GM12878 (cell line): Measurements from ENCODE around the gene LUZP2.

Experiments used
- CBFB ChIP-seq: IDR thresholded peaks from 2 replicates; pipeline ENCODE4 v1.6.1; 2016; ENCODE audit warnings: antibody characterized with exemption, low read depth
- CHD2 ChIP-seq: IDR thresholded peaks from 2 replicates; pipeline ENCODE4 v1.6.1; 2011; ENCODE audit warnings: low read depth, low read length, improper control_type of control experiment, borderline replicate concordance
- CREM ChIP-seq: IDR thresholded peaks from 2 replicates; pipeline ENCODE4 v1.6.1; 2014; ENCODE audit warnings: antibody characterized with exemption, low read depth
- CTCF ChIP-seq, 3 experiments: IDR thresholded peaks in 2 of 3; conservative IDR thresholded peaks in 1 of 3; 2 replicates each; pipeline ENCODE4 v1.5.1; 2011; ENCODE audit warnings: low read depth in 3 of 3, low read length in 3 of 3, mild to moderate bottlenecking in 3 of 3, control low read depth in 2 of 3, moderate library complexity in 2 of 3, inconsistent platforms in 1 of 3, mixed read lengths in 1 of 3; ENCODE audit not compliant: control insufficient read depth in 2 of 3, insufficient read depth in 1 of 3; ENCODE audit errors: extremely low read depth in 1 of 3
- JUNB ChIP-seq: IDR thresholded peaks from 2 replicates; pipeline ENCODE4 v1.6.1; 2016; ENCODE audit warnings: antibody characterized with exemption, mild to moderate bottlenecking
- POLR2A ChIP-seq: IDR thresholded peaks from 2 replicates; pipeline ENCODE4 v1.6.1; 2011; ENCODE audit warnings: low read depth, mild to moderate bottlenecking, low read length
- POLR2AphosphoS2 ChIP-seq: IDR thresholded peaks from 2 replicates; pipeline ENCODE4 v1.6.1; 2011; ENCODE audit warnings: low read depth, mild to moderate bottlenecking, low read length, improper control_type of control experiment, moderate library complexity
- POLR2AphosphoS5 ChIP-seq: IDR thresholded peaks from 2 replicates; pipeline ENCODE4 v1.6.1; 2011; ENCODE audit warnings: mild to moderate bottlenecking, low read length, inconsistent platforms
- SMC3 ChIP-seq: IDR thresholded peaks from 2 replicates; pipeline ENCODE4 v1.6.1; 2011; ENCODE audit warnings: low read length, improper control_type of control experiment, borderline replicate concordance
- ZNF274 ChIP-seq: IDR thresholded peaks from one replicate; pipeline ENCODE4 v1.8.0; 2011; ENCODE audit not compliant: insufficient read length, insufficient read depth
- TF ChIP-seq, protein P1 (sequence below): IDR thresholded peaks from 2 replicates; pipeline ENCODE4 v1.6.1; 2011; ENCODE audit warnings: borderline replicate concordance, low read depth, mild to moderate bottlenecking, moderate library complexity, low read length; ENCODE audit not compliant: insufficient read depth, poor library complexity, severe bottlenecking

DNA sequence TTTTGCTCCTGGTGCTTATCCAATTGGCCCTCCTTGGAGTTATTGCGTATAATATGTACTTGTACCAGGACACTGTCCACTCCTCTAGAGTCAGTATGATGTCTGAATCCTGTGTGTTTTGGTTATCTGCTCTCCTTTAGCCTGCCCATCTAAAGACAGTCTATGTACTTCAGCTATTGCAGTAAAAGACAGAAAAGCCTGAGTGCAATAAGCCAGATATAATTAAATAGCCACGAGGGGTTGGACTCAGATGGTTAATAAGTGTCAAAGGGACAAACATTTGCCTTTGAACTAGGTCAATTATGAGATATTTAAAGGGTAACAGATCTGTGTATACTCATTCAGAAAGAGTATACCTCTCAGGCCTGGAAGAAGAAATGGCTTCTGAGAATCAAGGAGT, 406.7 kb downstream of the LUZP2 start:
- no peak for TF ChIP-seq CBFB
- TF ChIP-seq POLR2A, result no peak
- no peak for TF ChIP-seq CTCF (IDR thresholded peaks at IDR 0.05 in 2 of 3, conservative IDR thresholded peaks at IDR 0.05 in 1 of 3; ENCODE audit: control insufficient read depth in 2 of 3, extremely low read depth in 1 of 3, insufficient read depth in 1 of 3, low read depth in 3 of 3, low read length in 3 of 3)
- no peak for TF ChIP-seq ZNF274
- TF ChIP-seq SMC3, result no peak
- TF ChIP-seq POLR2AphosphoS2, result no peak
- TF ChIP-seq POLR2AphosphoS5, result no peak
- TF ChIP-seq, protein P1, sequence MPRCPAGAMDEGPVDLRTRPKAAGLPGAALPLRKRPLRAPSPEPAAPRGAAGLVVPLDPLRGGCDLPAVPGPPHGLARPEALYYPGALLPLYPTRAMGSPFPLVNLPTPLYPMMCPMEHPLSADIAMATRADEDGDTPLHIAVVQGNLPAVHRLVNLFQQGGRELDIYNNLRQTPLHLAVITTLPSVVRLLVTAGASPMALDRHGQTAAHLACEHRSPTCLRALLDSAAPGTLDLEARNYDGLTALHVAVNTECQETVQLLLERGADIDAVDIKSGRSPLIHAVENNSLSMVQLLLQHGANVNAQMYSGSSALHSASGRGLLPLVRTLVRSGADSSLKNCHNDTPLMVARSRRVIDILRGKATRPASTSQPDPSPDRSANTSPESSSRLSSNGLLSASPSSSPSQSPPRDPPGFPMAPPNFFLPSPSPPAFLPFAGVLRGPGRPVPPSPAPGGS, result no peak
- no peak for TF ChIP-seq CREM
- no peak for TF ChIP-seq JUNB
- no peak for TF ChIP-seq CHD2
